Measurements from ENCODE around the gene LBHD1.

Gene LBHD1

GRCh38 chr11:62682518-62682917 is 10.5 kb upstream of the LBHD1 start:
- Histone ChIP-seq H4K8ac (ENCODE audit: low read depth, low read length) (no peak overlapping the region), H3K9ac (ENCODE audit: low read depth, low read length, poor library complexity) (no peak overlapping the region), H2BK12ac (ENCODE audit: low read length) (no peak overlapping the region), H3K9me3 (replicated peaks in 1 of 2; ENCODE audit: control insufficient read depth in 2 of 2, insufficient read depth in 1 of 2, low read depth in 1 of 2, low read length in 2 of 2) (no peaks in the 10 kb centered on the region), H3K18ac (ENCODE audit: low read length) (no peak overlapping the region), H2BK5ac (ENCODE audit: low read length) (no peak overlapping the region), H3K4me2 (ENCODE audit: insufficient read depth, low read length, poor library complexity, severe bottlenecking) (no peak overlapping the region), H2BK15ac (ENCODE audit: low read length) (no peak overlapping the region), H2AFZ (ENCODE audit: low read length) (no peak overlapping the region), H3K27me3 (ENCODE audit: control insufficient read depth in 3 of 3, insufficient read depth in 3 of 3, low read depth in 1 of 3, low read length in 3 of 3) (no peaks in the 10 kb centered on the region), H2BK120ac (ENCODE audit: low read depth, low read length) (no peak overlapping the region), H3K4me3 (ENCODE audit: low read length in 2 of 2) (no peak overlapping the region), H3K4ac (ENCODE audit: low read length) (no peak overlapping the region), H3K79me1 (ENCODE audit: low read depth, low read length) (peaks cover 6% of the 10 kb centered on the region), H3K23ac (ENCODE audit: low read depth, low read length, poor library complexity) (no peak overlapping the region), H3K36me3 (replicated peaks in 1 of 2; ENCODE audit: control insufficient read depth in 2 of 2, insufficient read depth in 2 of 2, low read length in 2 of 2) (peaks cover 4 to 8% of the 10 kb centered on the region in 2 donors), H2AK5ac (ENCODE audit: low read depth, low read length) (no peak overlapping the region), H3K27ac (replicated peaks; ENCODE audit: low read length) (no peak overlapping the region), H4K91ac (ENCODE audit: low read depth, low read length, poor library complexity) (no peak overlapping the region), H3K4me1 (ENCODE audit: control insufficient read depth in 2 of 2, insufficient read depth in 1 of 2, low read depth in 1 of 2, low read length in 2 of 2) (peaks cover 4 to 11% of the 10 kb centered on the region in 2 donors), H3K14ac (ENCODE audit: low read length) (no peak overlapping the region)
- no CpG with 5 or more reads among the region's 7 CpGs for WGBS, 2 donors (ENCODE audit: extremely low coverage in 2 of 2, insufficient read length in 2 of 2, insufficient replicate concordance in 1 of 2)
- DNase-seq (ENCODE audit: low spot score), result no peak

- no CpG with 5 or more reads among the region's 4 CpGs for WGBS, 2 donors (ENCODE audit: extremely low coverage in 2 of 2, insufficient read length in 2 of 2, insufficient replicate concordance in 1 of 2)
- Histone ChIP-seq H3K23ac (ENCODE audit: low read depth, low read length, poor library complexity) (no peak overlapping the region), H4K8ac (ENCODE audit: low read depth, low read length) (no peak overlapping the region), H3K4me1 (ENCODE audit: control insufficient read depth in 2 of 2, insufficient read depth in 1 of 2, low read depth in 1 of 2, low read length in 2 of 2) (peaks cover 4 to 11% of the 10 kb centered on the region in 2 donors), H2AK5ac (ENCODE audit: low read depth, low read length) (no peak overlapping the region), H2BK120ac (ENCODE audit: low read depth, low read length) (no peak overlapping the region), H2BK15ac (ENCODE audit: low read length) (no peak overlapping the region), H3K36me3 (replicated peaks in 1 of 2; ENCODE audit: control insufficient read depth in 2 of 2, insufficient read depth in 2 of 2, low read length in 2 of 2) (peaks cover 12 to 23% of the 10 kb centered on the region in 2 donors), H3K9ac (ENCODE audit: low read depth, low read length, poor library complexity) (no peak overlapping the region), H2AFZ (ENCODE audit: low read length) (peak overlapping the region; percentile 82), H3K79me1 (ENCODE audit: low read depth, low read length) (peaks cover 6% of the 10 kb centered on the region), H3K4me3 (ENCODE audit: low read length in 2 of 2) (no peak overlapping the region), H3K4me2 (ENCODE audit: insufficient read depth, low read length, poor library complexity, severe bottlenecking) (no peak overlapping the region), H3K27me3 (ENCODE audit: control insufficient read depth in 3 of 3, insufficient read depth in 3 of 3, low read depth in 1 of 3, low read length in 3 of 3) (no peaks in the 10 kb centered on the region), H3K4ac (ENCODE audit: low read length) (no peak overlapping the region), H3K9me3 (replicated peaks in 1 of 2; ENCODE audit: control insufficient read depth in 2 of 2, insufficient read depth in 1 of 2, low read depth in 1 of 2, low read length in 2 of 2) (no peaks in the 10 kb centered on the region), H3K27ac (replicated peaks; ENCODE audit: low read length) (no peak overlapping the region), H3K18ac (ENCODE audit: low read length) (no peak overlapping the region), H2BK12ac (ENCODE audit: low read length) (no peak overlapping the region), H4K91ac (ENCODE audit: low read depth, low read length, poor library complexity) (no peak overlapping the region), H2BK5ac (ENCODE audit: low read length) (no peak overlapping the region), H3K14ac (ENCODE audit: low read length) (no peak overlapping the region)
- DNase-seq (ENCODE audit: low spot score), result no peak
These were observed 8.8 kb upstream of the LBHD1 start for GRCh38 chr11:62680825-62681240.

GRCh38 chr11:62678770-62679696 is 7.0 kb upstream of the LBHD1 start, which contains the start of gene UBXN1:
UBXN1 (minus strand) TSS chr11:62679073; CDS start chr11:62678923, 150 bp downstream.
- H2BK15ac ChIP-seq (ENCODE audit: low read length), result no peak within 1 kb of the TSS
- H3K18ac ChIP-seq (ENCODE audit: low read length), result peak within 1 kb of the TSS; percentile 91
- no peak within 1 kb of the TSS for H3K4ac ChIP-seq (ENCODE audit: low read length)
- no peak within 1 kb of the TSS for H2BK12ac ChIP-seq (ENCODE audit: low read length)
- peak; percentile 65 for DNase-seq (ENCODE audit: low spot score)
- peak within 1 kb of the TSS; percentile 42 for H3K27ac ChIP-seq (replicated peaks; ENCODE audit: low read length)
- H3K9ac ChIP-seq (ENCODE audit: low read depth, low read length, poor library complexity), result peak within 1 kb of the TSS; percentile 98
- H3K14ac ChIP-seq (ENCODE audit: low read length), result no peak within 1 kb of the TSS
- peak within 1 kb of the TSS; percentile 93 for H4K8ac ChIP-seq (ENCODE audit: low read depth, low read length)
- H3K79me1 ChIP-seq (ENCODE audit: low read depth, low read length), result peaks cover 6% of the 10 kb centered on the region
- peak within 1 kb of the TSS; percentile 96 for H2BK5ac ChIP-seq (ENCODE audit: low read length)
- H3K9me3 ChIP-seq (replicated peaks in 1 of 2; ENCODE audit: control insufficient read depth in 2 of 2, insufficient read depth in 1 of 2, low read depth in 1 of 2, low read length in 2 of 2), result no peaks in the 10 kb centered on the region
- H3K27me3 ChIP-seq (ENCODE audit: control insufficient read depth in 3 of 3, insufficient read depth in 3 of 3, low read depth in 1 of 3, low read length in 3 of 3), result no peaks in the 10 kb centered on the region
- WGBS, 2 donors (ENCODE audit: extremely low coverage in 2 of 2, insufficient read length in 2 of 2, insufficient replicate concordance in 1 of 2), result no CpG with 5 or more reads among the region's 55 CpGs
- peak within 1 kb of the TSS; percentile 94 for H2AK5ac ChIP-seq (ENCODE audit: low read depth, low read length)
- H3K4me3 ChIP-seq (ENCODE audit: low read length in 2 of 2), result peak within 1 kb of the TSS; percentile 91 to 95
- no peak within 1 kb of the TSS for H4K91ac ChIP-seq (ENCODE audit: low read depth, low read length, poor library complexity)
- H3K4me1 ChIP-seq (ENCODE audit: control insufficient read depth in 2 of 2, insufficient read depth in 1 of 2, low read depth in 1 of 2, low read length in 2 of 2), result peaks cover 4 to 11% of the 10 kb centered on the region in 2 donors
- peaks cover 12 to 36% of the 10 kb centered on the region in 2 donors for H3K36me3 ChIP-seq (replicated peaks in 1 of 2; ENCODE audit: control insufficient read depth in 2 of 2, insufficient read depth in 2 of 2, low read length in 2 of 2)
- no peak within 1 kb of the TSS for H2BK120ac ChIP-seq (ENCODE audit: low read depth, low read length)
- H3K4me2 ChIP-seq (ENCODE audit: insufficient read depth, low read length, poor library complexity, severe bottlenecking), result peak within 1 kb of the TSS; percentile 76
- H3K23ac ChIP-seq (ENCODE audit: low read depth, low read length, poor library complexity), result peak within 1 kb of the TSS; percentile 74
- H2AFZ ChIP-seq (ENCODE audit: low read length), result peak within 1 kb of the TSS; percentile 96

- peak overlapping the region; percentile 91 to 95 for H3K4me3 ChIP-seq (ENCODE audit: low read length in 2 of 2)
- WGBS, 2 donors (ENCODE audit: extremely low coverage in 2 of 2, insufficient read length in 2 of 2, insufficient replicate concordance in 1 of 2), result no CpG with 5 or more reads among the region's 16 CpGs
These were observed 6.3 kb upstream of the LBHD1 start for GRCh38 chr11:62678433-62678769.

More at GRCh38 chr11:62678433-62678769, 6.3 kb upstream of the LBHD1 start:
- peaks cover 15 to 42% of the 10 kb centered on the region in 2 donors for H3K36me3 ChIP-seq (replicated peaks in 1 of 2; ENCODE audit: control insufficient read depth in 2 of 2, insufficient read depth in 2 of 2, low read length in 2 of 2)
- H3K27ac ChIP-seq (replicated peaks; ENCODE audit: low read length), result no peak overlapping the region
- no peak overlapping the region for H3K14ac ChIP-seq (ENCODE audit: low read length)
- H2AK5ac ChIP-seq (ENCODE audit: low read depth, low read length), result peak overlapping the region; percentile 94
- peak overlapping the region; percentile 96 for H2BK5ac ChIP-seq (ENCODE audit: low read length)
- peak overlapping the region; percentile 96 for H2AFZ ChIP-seq (ENCODE audit: low read length)
- no peak overlapping the region for H3K4ac ChIP-seq (ENCODE audit: low read length)
- no peak overlapping the region for H2BK12ac ChIP-seq (ENCODE audit: low read length)
- DNase-seq (ENCODE audit: low spot score), result no peak
- H4K91ac ChIP-seq (ENCODE audit: low read depth, low read length, poor library complexity), result no peak overlapping the region
- H3K23ac ChIP-seq (ENCODE audit: low read depth, low read length, poor library complexity), result peak overlapping the region; percentile 74
- H2BK120ac ChIP-seq (ENCODE audit: low read depth, low read length), result no peak overlapping the region
- H3K18ac ChIP-seq (ENCODE audit: low read length), result peak overlapping the region; percentile 66
- H3K4me2 ChIP-seq (ENCODE audit: insufficient read depth, low read length, poor library complexity, severe bottlenecking), result peak overlapping the region; percentile 71
- peak overlapping the region; percentile 98 for H3K9ac ChIP-seq (ENCODE audit: low read depth, low read length, poor library complexity)
- H3K4me1 ChIP-seq (ENCODE audit: control insufficient read depth in 2 of 2, insufficient read depth in 1 of 2, low read depth in 1 of 2, low read length in 2 of 2), result peaks cover 4 to 11% of the 10 kb centered on the region in 2 donors
- H3K9me3 ChIP-seq (replicated peaks in 1 of 2; ENCODE audit: control insufficient read depth in 2 of 2, insufficient read depth in 1 of 2, low read depth in 1 of 2, low read length in 2 of 2), result no peaks in the 10 kb centered on the region
- no peaks in the 10 kb centered on the region for H3K27me3 ChIP-seq (ENCODE audit: control insufficient read depth in 3 of 3, insufficient read depth in 3 of 3, low read depth in 1 of 3, low read length in 3 of 3)
- no peak overlapping the region for H4K8ac ChIP-seq (ENCODE audit: low read depth, low read length)
- no peak overlapping the region for H2BK15ac ChIP-seq (ENCODE audit: low read length)
- peaks cover 6% of the 10 kb centered on the region for H3K79me1 ChIP-seq (ENCODE audit: low read depth, low read length)
